Dermis blood vessel endothelial cell (primary cell): ENCODE measurements around the gene SLC4A2. TPM values are rescaled to one million over a fixed set of nuclear protein-coding genes. Genes with fewer than 3 reads are reported as not detected.

Source experiments
- DNase-seq: peaks from one replicate; pipeline ENCODE4 v3.0.0; 2010
- total RNA-seq: library from RNA; depleted of rRNA; stranded (reverse); fragments of >200 nt; gene quantifications from 2 replicates; pipeline ENCODE4 v1.2.3, GENCODE V29; 2014

SLC4A2 gene
- total RNA-seq, 1 donor from 2014 or later, result 93.6 TPM

- DNase-seq, result no peak
Observed at GRCh38 chr7:151117565-151117964, 58.2 kb downstream of the SLC4A2 start.

DNA sequence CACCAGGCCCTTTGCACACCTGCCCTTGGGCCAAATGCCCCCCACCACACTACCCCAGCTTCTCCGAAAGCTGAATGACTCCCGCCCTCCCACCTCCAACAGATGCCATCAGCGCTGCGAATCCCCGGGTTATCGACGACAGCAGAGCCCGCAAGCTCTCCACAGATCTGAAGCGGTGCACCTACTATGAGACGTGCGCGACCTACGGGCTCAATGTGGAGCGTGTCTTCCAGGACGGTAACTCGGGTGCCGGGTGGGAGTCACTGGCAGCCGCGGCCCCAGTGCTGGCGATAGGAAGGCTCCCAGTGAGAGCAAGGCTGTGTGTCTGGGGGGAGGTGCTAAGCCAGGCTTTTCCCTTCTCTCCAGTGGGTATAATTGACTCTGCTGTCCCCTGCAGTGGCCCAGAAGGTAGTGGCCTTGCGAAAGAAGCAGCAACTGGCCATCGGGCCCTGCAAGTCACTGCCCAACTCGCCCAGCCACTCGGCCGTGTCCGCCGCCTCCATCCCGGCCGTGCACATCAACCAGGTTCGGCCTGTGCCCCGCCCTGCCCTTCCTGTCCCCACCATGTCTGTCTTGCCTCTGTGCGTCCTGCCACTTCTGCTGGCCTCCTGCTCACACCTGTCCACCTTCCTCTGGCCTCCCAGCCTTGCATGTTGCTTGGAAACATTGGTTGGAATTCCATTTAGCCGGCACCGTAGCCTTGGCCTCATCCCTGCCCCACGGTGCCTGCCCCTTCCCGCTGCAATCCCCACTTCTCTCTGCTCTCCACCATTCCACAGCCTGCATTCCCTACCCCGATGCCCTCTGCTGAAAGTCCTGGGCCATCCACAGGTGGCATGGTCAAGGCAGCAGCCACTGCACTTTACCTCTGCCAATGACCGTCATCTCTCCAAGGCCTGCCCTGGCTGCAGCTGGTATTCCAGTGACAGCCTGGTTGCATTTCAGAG is 59.0 kb downstream of the SLC4A2 start:
- DNase-seq, result no peak

GRCh38 chr7:151119055-151119415 is 59.6 kb downstream of the SLC4A2 start:
- no peak for DNase-seq

- no peak for DNase-seq
Observed at GRCh38 chr7:151119902-151120301, 60.5 kb downstream of the SLC4A2 start.

GRCh38 chr7:151120896-151121295 is 61.5 kb downstream of the SLC4A2 start:
- DNase-seq, result no peak

DNA sequence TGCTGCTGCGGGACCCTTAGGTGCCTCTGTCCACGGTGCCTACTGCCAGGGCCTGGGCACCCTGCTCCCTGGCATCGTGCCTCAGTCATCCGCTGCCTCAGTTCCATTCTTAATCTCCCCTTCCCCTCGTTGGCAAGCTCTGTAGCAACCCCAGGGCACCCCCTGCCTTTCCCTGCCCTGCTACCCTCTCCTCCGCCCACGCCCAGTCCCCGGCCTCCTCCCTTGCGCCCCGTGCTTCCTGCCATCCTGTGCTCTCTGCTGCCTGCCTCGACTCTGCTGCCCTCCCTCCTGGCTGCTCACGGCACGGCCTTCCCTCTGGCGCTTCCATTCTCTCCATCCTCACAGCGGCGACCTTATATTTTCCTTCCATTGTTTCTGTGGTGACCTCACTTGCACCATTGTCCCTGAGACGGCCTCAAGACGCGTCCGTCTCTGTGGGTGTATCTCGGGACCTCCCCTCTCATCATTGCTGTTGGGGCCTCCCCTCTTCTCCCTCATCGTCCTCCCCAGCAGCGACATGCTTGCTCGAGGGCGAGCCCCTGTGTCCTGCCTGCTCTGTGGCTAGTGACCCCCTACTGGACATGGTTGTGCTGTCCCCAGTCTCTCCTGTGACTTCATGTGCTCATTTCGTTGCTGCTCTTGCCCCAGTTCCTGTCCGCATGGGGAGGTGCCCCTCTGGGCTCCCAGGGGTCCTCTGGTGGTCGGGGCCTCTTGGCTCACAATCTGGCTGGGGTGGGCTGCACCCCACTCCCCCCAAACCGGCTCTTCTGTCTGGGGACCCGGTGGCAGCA is 62.2 kb downstream of the SLC4A2 start:
- DNase-seq, result peak; percentile 23

DNA sequence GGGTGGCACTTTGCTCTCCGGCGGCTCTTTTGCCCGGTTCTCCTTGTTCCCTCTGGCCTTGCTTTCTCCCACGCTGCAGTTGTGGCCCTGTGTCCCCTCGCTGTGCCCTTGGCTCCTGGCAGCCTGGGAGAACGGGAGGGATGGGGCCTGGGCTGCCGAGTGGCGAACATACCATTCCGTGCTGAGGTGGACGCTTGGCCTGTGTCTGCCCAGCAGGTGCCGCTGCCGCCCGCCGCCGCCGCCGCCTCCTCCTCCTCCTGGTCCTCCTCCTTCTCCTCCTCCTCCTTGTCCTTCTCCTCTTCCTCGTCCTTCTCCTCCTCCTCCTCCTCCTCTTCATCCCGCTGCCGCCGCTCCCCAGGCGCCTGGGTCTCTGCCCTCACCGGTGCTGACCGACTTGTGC is 62.9 kb downstream of the SLC4A2 start:
- DNase-seq, result no peak

- no peak for DNase-seq
Observed at GRCh38 chr7:151122796-151123157, 63.4 kb downstream of the SLC4A2 start.

DNA sequence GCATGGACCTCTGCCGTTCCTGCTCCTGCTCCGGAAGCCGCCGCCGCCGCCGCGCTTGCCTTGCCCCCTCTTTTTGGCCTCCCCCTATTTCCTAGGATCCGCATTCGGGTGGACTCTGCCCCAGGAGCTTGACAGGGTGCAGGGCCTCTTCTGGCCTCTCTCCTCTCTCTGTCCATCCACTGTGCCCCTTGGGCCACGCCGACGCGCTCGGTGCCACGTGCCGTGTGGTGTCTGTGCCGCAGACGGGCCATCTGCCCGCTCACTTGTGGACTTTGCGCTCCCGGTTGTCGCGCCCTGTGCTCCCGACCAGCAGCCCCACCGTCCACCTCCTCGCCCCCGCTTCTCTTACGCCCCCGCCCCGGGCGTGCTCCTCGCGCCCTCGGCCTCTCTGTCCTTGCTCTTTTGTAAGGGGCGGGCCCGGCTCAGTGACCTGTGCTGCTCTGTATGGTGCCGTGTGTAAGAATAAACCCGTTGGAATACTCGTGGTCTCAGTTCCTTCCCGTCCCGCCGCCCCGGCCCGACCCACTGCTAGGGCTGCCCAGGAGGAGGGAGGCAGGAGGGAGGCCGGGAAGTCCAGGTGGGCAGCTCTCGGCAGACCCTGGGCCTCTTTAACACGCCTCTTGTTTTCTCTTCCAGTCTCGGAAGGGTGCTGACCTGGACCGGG is 63.9 kb downstream of the SLC4A2 start:
- no peak for DNase-seq

- peak; percentile 90 for DNase-seq
Observed at GRCh38 chr7:151123822-151124464, 64.6 kb downstream of the SLC4A2 start.

GRCh38 chr7:151124481-151124880 is 65.1 kb downstream of the SLC4A2 start:
- DNase-seq, result no peak

GRCh38 chr7:151124899-151125399 is 65.6 kb downstream of the SLC4A2 start:
- DNase-seq, result no peak

GRCh38 chr7:151125470-151125845 is 66.1 kb downstream of the SLC4A2 start:
- no peak for DNase-seq

DNA sequence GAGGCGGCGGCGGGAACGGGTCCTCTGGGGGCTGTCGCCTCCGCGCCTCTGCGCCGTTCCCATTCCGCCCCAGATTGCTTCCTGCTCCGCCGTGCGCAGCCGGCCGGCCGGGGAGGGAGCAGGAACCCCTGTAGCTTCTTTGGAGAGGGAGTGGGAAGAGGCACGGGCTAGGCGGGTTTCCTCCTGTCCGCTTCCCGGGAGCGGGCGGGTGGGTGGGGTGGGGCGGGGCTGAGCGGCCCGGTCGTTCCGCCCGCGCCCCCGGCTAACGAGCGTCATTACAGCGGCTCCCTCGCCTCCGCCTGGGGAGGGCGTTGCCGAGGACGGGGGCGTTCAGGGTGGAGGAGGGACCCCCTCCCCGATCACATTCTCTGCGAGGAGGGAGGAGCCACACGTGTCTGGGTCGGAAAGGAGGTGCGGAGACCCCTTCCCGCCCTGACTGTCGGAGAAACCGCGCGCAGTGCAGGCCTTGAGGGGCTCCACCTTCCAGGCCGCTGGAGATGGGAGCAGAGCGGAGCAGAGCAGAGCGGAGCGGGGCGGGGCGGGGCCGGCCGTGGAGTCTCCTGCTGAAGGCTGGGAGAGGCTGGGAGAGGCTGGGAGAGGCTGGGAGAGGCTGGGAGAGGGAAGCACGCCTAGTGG is 66.6 kb downstream of the SLC4A2 start:
- no peak for DNase-seq

Other genes with a start within 250 kb of the SLC4A2 start
- gene AOC1, start 207.1 kb upstream of the SLC4A2 start, total RNA-seq, result not detected in 2 replicates
- gene KCNH2, start 81.3 kb upstream of the SLC4A2 start, total RNA-seq, result under 0.01 TPM in 1 of 2 replicates, not detected in the other
- gene NOS3, start 68.6 kb upstream of the SLC4A2 start, total RNA-seq, result 33.4 and 103 TPM in 2 replicates
- 0.28 TPM in 1 of 2 replicates, not detected in the other for gene ATG9B, start 35.1 kb upstream of the SLC4A2 start, total RNA-seq
- gene ABCB8, start 31.1 kb upstream of the SLC4A2 start, total RNA-seq, result 20.4 and 38.2 TPM in 2 replicates
- gene ASIC3, start 11.1 kb upstream of the SLC4A2 start, total RNA-seq, result 0.42 TPM in 1 of 2 replicates, not detected in the other
- 14.1 and 17.6 TPM in 2 replicates for gene CDK5, start 1.7 kb upstream of the SLC4A2 start, total RNA-seq
- gene FASTK, start 21.2 kb downstream of the SLC4A2 start, total RNA-seq, result 67.0 and 69.6 TPM in 2 replicates
- gene TMUB1, start 23.9 kb downstream of the SLC4A2 start, total RNA-seq, result 28.4 and 35.6 TPM in 2 replicates
- 94.9 and 142 TPM in 2 replicates for gene AGAP3, start 26.9 kb downstream of the SLC4A2 start, total RNA-seq
- gene GBX1, start 108.1 kb downstream of the SLC4A2 start, total RNA-seq, result not detected in 2 replicates
- gene ASB10, start 127.7 kb downstream of the SLC4A2 start, total RNA-seq, result not detected in 2 replicates
- gene H2BK1, start 150.9 kb downstream of the SLC4A2 start, total RNA-seq, result not detected in 2 replicates
- gene ABCF2, start 167.6 kb downstream of the SLC4A2 start, total RNA-seq, result 74.6 and 76.2 TPM in 2 replicates
- 49.9 and 66.1 TPM in 2 replicates for gene CHPF2, start 172.9 kb downstream of the SLC4A2 start, total RNA-seq
- gene SMARCD3, start 189.1 kb downstream of the SLC4A2 start, total RNA-seq, result 0.85 and 2.0 TPM in 2 replicates